Activated CD4-positive, alpha-beta T cell treated with anti-CD3 and anti-CD28 coated beads for 48 hours (primary cell): Measurements from ENCODE around the gene MECP2.
"Not testable (repeated sequence)": the region's sequence is repeated elsewhere in the genome, so short reads cannot be mapped to it uniquely, and the experiment has no call there.

Source experiments
- DNase-seq: peaks from one replicate; pipeline ENCODE4 v3.0.0-alpha.2; 2020

MECP2 gene

DNA sequence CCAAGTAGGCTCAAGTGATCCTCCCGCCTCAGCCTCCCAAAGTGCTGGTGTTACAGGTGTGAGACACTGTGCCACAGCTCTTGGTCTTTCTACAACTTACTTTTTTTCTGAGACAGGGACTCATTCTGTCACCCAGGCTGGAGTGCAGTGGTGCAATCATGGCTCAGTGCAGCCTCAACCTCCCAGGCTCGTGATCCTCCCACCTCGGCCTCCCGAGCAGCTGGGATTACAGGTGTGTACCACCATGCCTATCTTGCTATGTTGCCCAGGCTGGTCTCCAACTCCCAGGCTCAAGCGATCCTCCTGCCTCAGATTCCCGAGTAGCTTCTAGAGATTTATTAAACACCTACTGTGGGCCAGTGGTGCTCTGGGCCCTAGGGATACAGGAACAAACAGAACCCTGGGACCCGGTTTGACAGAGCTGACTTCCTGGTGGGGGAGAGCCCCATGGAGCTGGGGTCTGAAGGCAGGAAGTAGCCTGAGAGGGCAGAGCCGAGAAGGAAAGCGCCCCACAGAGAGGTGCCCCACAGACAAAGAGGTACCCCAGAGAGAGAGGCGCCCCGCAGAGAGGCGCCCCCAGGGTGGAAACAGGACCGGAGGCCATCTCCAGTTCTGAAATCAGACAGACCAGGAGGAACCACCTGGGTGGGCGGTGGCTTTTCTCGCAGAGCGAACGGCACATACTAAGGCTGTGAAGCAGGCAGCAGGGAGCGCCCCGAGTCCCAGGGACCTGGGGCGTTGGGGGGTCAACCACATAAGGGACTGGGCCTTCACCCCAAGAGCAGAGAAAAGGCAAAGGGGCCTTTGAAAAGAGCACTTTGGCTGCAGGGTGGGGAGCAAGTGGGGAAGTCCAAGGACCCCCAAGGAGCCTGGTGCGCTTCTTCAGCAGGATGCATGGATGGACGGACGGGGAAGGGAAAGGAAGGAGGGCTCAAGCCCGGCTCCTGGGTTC, 82.8 kb downstream of the MECP2 start:
- no peak for DNase-seq

DNA sequence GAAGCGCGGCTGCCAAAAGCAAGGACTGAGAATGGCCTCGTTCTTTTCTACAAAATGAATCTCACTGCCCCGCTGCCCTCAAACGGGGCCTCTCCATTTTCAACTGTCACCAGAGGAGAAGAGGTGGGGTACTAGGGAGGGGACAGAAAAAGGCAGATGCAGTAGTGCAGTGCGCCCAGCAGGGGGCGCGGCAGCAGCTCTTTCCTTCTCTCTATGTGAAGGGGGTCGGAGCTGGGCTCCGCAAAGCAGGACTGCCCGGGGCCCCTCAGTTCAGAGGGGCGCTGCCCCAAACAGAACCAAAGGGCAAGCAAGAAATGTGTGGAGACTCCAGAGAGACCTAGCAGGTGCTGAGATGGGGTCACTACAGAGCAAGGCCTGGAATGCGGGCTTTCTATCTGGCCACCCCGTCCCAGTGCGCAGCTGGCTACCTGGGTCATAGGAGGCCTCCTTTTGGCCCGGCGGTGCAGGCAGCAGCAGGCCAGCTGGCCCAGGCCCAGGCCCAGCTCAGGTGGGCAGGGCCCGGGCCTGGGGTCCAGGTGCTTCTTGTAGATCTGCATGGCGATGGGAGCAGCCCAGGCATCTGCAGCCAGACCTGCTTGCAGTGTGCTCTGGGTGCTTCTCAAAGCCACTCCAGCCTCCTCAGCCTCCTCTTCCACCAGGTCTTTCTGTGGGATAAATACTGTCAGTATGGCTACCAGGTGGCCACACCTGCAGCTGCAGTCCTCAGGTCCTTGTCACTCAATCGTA, 83.7 kb downstream of the MECP2 start:
- DNase-seq: peak; percentile 58

DNA sequence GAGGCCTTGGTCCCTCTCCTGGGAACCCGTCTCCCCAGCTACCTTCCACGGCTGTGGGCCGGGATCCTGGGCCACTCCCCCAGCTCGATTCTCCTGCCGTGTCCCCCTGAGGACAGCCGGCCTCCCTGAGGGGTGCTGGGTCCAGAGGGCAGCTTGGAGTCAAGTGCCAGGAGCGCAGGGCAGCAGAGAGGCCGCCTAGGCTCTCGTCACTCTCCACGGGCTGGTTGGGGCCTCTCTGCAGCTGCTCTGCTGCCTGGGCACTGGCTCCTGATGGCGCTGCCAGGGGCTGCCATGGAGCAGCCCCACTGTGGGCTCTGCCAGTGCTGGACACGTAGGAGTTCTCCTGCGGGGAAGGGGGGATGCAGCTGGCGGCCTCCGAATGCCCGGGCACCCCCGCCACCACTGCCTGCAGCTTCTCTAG, 84.5 kb downstream of the MECP2 start:
- DNase-seq: no peak

- DNase-seq: no peak
Observed at GRCh38 chrX:154012336-154012991, 85.1 kb downstream of the MECP2 start.

DNA sequence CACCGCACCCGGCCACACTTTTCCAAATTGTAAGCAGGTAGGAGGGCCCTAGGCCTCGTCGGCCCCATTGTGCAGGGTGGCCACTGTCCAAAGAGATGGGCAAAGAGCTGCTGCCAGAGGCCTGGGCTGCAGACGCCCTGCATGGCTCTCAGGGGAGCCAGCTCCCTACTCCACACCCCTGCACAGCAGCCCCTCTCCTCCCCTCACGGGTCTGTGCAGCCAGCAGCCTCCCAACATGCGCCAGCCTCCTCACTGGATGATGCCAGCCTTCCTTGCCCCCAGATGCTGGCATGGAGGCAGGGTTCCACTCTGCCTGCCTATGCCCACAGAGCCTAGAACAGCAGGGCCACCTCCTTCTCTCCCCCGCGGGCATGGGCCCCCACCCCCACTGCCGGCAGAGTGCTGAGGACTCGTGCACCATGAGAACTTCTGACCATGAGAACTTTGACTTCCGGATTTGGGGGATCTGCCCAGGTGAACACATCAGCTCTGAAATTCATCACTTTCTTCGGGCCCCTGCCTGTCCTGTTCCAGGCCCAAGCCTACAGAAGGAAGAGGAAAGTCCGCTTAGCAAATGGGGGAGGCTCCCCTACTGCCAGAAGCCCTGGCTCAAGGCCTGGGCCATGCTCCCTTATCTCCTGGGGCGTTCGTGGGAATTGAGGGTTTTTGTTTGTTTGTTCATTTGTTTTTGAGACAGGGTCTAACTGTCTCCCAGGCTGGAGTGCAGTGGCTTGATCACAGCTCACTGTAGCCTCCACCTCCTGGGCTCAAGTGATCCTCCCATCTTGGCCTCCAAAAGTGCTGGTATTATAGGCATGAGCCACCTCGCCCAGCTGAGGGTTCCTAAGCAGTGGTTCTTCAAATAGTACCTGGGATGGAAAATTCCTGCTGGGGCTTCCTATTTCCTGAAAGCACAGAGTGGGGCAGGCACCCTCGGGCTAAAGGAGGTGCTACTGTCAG, 85.9 kb downstream of the MECP2 start:
- no peak for DNase-seq

GRCh38 chrX:154010330-154011087, 87.0 kb downstream of the MECP2 start:
- no peak for DNase-seq

- no peak for DNase-seq
Observed at GRCh38 chrX:154008521-154008920, 89.0 kb downstream of the MECP2 start.

- no peak for DNase-seq
Observed at GRCh38 chrX:154006947-154007346, 90.6 kb downstream of the MECP2 start.

DNA sequence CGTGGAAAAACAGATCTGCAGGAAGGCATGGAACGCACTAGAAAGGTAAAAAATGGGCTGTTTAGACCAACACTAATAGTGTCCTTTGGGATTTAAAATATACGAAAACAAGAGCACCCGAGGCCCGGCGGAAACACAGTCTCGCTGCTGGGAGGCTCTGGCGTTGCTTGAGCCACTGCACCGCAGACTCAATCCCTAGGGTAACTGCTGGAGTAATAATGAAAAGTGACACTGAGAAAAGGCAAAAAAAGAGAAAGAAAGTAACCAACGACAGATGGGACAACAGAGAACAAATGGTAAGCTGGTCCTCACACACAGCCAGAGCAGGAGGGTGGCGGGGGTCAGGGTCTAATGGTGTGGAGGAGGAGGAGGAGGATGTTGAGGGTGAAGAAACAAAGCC, 93.2 kb downstream of the MECP2 start:
- no peak for DNase-seq

DNA sequence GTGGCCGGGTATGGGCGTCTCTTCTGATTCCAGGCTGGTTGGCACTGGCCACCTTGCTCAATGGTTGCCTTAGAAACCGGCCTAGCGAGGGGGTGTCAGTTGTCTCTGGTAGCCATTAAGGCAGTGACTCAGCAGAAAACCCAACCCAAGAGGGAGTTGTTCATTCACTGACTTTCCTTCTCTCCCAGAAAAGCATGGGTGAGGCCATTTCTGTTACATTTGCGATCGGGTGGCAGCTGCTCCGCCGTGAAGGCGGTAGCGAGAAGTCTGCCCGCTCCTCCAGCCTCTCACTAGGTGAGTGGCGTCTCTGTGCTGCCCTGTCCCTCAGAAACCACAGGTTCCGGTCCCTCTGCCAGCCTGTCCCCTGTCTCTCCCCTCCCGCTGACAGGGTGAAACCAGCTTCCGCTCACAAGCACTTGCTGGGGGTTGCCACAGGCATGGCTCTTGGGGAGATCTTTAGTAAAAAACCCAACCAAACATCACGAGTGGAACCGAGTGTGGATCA, 95.2 kb downstream of the MECP2 start:
- peak; percentile 53 for DNase-seq

GRCh38 chrX:154000051-154000450, 97.5 kb downstream of the MECP2 start:
- DNase-seq: no peak

GRCh38 chrX:153999359-154000037, 98.0 kb downstream of the MECP2 start:
- DNase-seq: no peak

GRCh38 chrX:153995504-153995903, 102.0 kb downstream of the MECP2 start:
- no peak for DNase-seq

DNA sequence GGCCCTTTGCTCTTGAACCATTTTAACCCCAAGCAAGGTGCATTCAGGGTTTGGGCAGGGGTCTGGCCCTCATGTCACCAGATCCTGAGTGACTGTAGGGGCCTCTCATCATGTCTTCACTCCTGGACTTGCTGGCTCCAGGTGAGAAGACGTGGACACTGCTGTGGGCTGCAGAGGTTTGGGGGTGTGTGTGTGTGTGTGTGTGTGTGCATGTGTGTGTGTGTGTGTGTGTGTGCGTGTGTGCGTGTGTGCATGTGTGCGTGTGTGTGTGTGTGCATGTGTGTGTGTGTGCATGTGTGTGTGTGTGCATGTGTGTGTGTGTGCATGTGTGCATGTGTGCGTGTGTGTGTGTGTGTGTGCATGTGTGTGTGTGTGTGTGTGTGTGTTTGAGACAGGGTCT, 103.1 kb downstream of the MECP2 start:
- not testable (repeated sequence) for DNase-seq

- no peak for DNase-seq
Observed at GRCh38 chrX:153993978-153994377, 103.5 kb downstream of the MECP2 start.

GRCh38 chrX:153993079-153993478, 104.4 kb downstream of the MECP2 start:
- DNase-seq: no peak

DNA sequence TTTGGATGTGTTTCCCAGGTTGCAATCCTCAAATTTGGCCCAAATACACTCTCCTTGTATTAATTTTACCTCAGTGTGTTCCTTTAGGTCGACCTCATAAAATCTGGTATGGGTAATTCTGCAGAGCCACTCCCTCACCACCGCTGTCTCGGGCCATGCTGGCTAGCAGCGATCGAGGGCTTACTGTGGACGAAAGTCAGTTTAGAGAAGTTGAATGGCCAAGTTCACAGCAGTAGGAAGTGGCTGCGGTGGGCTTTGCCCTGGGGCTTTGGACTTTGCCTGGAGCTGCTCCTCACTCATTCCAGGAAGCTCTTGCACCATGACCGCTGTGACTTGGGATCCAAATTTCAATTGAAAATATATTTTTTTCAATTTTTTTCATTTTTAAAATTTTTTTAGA, 105.3 kb downstream of the MECP2 start:
- DNase-seq: no peak

GRCh38 chrX:153991013-153991580, 106.4 kb downstream of the MECP2 start:
- DNase-seq: no peak

DNA sequence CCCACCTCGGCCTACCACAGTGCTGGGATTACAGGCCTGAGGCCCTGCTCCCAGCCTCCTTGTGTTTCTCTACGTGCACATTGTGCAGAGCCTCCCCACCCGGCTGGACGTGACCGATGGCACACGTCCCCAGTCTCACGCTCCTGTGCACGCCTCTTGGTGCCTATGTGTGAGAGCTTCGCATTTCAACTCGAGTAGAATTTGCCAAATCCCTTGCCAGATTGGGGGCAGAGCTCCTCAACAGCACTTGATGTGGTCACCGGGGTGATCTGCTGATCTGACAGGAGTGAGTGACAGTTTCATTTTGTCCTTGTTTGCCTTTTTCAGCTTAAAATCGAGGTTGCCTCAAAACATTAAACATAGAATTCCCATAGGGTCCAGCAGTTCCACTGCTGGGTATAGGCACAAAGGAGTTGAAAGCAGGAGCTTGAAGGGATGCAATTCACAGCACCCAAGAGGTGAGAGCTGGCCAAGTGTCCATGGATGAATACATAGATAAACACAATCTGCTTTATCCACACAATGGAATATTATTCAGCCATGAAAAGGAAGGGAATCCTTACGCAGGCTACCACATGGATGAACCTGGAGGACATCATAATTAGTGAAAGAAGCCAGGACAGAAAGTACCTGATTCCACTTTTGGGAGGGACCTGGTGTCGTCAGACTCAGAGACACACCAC, 107.4 kb downstream of the MECP2 start:
- DNase-seq: no peak

DNA sequence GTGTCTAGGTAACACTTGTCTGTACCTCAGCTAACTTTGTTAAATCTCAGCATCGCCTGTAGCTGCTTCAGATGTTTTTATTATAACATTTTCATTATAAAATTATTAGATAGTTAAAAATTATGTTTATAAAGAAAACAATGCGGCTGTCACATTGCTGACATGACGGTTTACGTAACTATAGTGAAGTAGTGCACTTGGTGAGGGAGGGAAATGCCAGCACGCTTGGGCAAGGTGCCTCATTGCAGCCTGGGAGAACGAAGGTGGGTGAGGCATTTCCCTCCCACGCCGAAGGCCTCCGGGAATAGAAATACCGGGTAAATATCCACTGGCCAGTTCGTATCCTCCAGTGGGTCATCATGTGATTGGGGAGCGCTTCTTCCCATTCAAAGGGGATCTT, 109.0 kb downstream of the MECP2 start:
- no peak for DNase-seq
